Neural crest cell (in vitro differentiated cells): ENCODE data around the gene NPAS1. TPM values are rescaled to one million over a fixed set of nuclear protein-coding genes. Genes with fewer than 3 reads are reported as not detected.
"Not testable (repeated sequence)": the region's sequence is repeated elsewhere in the genome, so short reads cannot be mapped to it uniquely, and the experiment has no call there.

Source experiments
- DNase-seq: peaks from one replicate; pipeline ENCODE4 v3.0.0; 2021; ENCODE audit warnings: low read depth, mixed read lengths, low spot score
- H3K27ac Mint-ChIP-seq: one replicate; pipeline ENCODE4 v1.8.0; 2021; ENCODE audit warnings: mild to moderate bottlenecking, mixed read lengths; ENCODE audit not compliant: unreplicated experiment
- H3K27me3 Mint-ChIP-seq: 2 replicates; pipeline ENCODE4 v1.8.0; 2021; ENCODE audit warnings: low read depth, mild to moderate bottlenecking, mixed read lengths
- H3K36me3 Mint-ChIP-seq: 2 replicates; pipeline ENCODE4 v1.8.0; 2021; ENCODE audit warnings: low read depth, mild to moderate bottlenecking, mixed read lengths
- H3K4me1 Mint-ChIP-seq: 2 replicates; pipeline ENCODE4 v1.8.0; 2021; ENCODE audit warnings: mixed read lengths
- H3K4me3 Mint-ChIP-seq: one replicate; pipeline ENCODE4 v1.8.0; 2021; ENCODE audit warnings: mild to moderate bottlenecking, mixed read lengths
- H3K9me3 Mint-ChIP-seq: 2 replicates; pipeline ENCODE4 v1.8.0; 2021; ENCODE audit warnings: mixed read lengths
- total RNA-seq: library from RNA; stranded (reverse); gene quantifications from 2 replicates; pipeline ENCODE4 v1.2.1, GENCODE V29; 2021
- TF ChIP-seq, protein P1 (sequence below): fragments of 200-600 bp; sonication (generic); conservative IDR thresholded peaks from 2 replicates; pipeline ENCODE4 v1.5.0; 2021; ENCODE audit warnings: antibody characterized with exemption, mild to moderate bottlenecking

Gene NPAS1
- total RNA-seq, 1 donor from 2014 or later: 1.5 TPM

DNA sequence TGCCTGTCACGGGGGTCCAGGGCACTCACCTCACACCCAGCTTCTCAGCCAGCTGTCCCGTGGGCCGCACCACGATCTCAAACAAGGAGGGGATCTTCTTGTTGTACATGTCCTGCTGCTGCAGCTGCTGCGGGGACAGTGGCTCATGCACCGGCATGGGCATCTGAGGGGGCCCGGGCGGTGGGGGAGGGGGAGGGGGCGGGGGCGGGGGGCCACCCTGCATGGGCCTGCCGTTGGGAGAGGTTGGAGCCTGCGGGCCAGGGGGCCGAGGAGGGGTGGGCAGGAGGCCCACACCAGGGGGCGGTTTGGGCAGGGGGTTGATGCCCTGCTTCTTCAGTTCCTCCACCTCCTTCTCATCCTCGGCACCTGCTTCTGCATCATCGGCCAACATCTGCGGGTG is 52.7 kb downstream of the NPAS1 start:
- H3K27ac Mint-ChIP-seq: no peak overlapping the region
- H3K4me1 Mint-ChIP-seq: no peaks in the 10 kb centered on the region
- DNase-seq: no peak
- H3K27me3 Mint-ChIP-seq: no peaks in the 10 kb centered on the region
- no peak overlapping the region for H3K4me3 Mint-ChIP-seq
- no peaks in the 10 kb centered on the region for H3K9me3 Mint-ChIP-seq
- peaks cover 9% of the 10 kb centered on the region for H3K36me3 Mint-ChIP-seq
- TF ChIP-seq, protein P1, sequence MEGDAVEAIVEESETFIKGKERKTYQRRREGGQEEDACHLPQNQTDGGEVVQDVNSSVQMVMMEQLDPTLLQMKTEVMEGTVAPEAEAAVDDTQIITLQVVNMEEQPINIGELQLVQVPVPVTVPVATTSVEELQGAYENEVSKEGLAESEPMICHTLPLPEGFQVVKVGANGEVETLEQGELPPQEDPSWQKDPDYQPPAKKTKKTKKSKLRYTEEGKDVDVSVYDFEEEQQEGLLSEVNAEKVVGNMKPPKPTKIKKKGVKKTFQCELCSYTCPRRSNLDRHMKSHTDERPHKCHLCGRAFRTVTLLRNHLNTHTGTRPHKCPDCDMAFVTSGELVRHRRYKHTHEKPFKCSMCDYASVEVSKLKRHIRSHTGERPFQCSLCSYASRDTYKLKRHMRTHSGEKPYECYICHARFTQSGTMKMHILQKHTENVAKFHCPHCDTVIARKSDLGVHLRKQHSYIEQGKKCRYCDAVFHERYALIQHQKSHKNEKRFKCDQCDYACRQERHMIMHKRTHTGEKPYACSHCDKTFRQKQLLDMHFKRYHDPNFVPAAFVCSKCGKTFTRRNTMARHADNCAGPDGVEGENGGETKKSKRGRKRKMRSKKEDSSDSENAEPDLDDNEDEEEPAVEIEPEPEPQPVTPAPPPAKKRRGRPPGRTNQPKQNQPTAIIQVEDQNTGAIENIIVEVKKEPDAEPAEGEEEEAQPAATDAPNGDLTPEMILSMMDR: no peak

GRCh38 chr19:47073574-47073973 is 53.9 kb downstream of the NPAS1 start:
- H3K36me3 Mint-ChIP-seq: peaks cover 9% of the 10 kb centered on the region
- no peaks in the 10 kb centered on the region for H3K4me1 Mint-ChIP-seq
- no peak overlapping the region for H3K27ac Mint-ChIP-seq
- no peaks in the 10 kb centered on the region for H3K27me3 Mint-ChIP-seq
- TF ChIP-seq, protein P1: no peak
- H3K4me3 Mint-ChIP-seq: no peak overlapping the region
- H3K9me3 Mint-ChIP-seq: no peaks in the 10 kb centered on the region
- no peak for DNase-seq

- no peaks in the 10 kb centered on the region for H3K4me1 Mint-ChIP-seq
- DNase-seq: no peak
- no peak overlapping the region for H3K27ac Mint-ChIP-seq
- H3K9me3 Mint-ChIP-seq: no peaks in the 10 kb centered on the region
- no peak overlapping the region for H3K4me3 Mint-ChIP-seq
- no peaks in the 10 kb centered on the region for H3K27me3 Mint-ChIP-seq
- TF ChIP-seq, protein P1: no peak
- H3K36me3 Mint-ChIP-seq: peaks cover 9% of the 10 kb centered on the region
These were observed 55.0 kb downstream of the NPAS1 start for GRCh38 chr19:47074621-47075020.

DNA sequence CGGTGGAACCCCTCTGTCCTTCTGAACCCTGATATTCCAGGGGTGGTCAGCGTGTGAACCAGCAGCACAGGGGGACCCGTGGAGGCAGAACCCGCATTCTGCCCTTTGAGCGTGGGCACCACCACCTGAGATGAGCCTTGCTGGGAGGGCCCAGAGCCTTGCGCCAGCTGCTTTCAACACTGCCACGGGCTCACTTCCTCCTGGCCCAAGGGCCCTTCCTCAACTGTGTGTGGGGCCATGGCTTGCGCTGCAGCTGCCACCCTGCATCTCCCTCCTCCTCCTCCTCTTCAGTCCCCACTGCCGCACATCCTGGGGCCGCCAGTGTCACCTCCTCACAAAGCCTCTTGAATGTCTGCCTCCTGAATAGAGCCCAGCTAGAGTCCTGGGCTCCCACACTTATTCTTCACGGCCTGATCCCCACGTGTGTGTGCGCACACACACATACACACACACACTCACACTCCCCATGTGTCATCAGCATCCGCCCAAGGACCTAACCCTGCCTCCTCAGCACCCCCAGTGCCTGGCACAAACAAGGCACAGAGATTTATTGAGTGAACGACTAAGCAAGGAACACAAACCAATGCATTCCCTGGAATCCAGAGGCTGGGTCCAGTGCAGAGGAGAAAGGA is 55.7 kb downstream of the NPAS1 start:
- no peak for DNase-seq
- H3K36me3 Mint-ChIP-seq: peaks cover 6% of the 10 kb centered on the region
- H3K9me3 Mint-ChIP-seq: no peaks in the 10 kb centered on the region
- no peak overlapping the region for H3K4me3 Mint-ChIP-seq
- no peaks in the 10 kb centered on the region for H3K4me1 Mint-ChIP-seq
- no peaks in the 10 kb centered on the region for H3K27me3 Mint-ChIP-seq
- H3K27ac Mint-ChIP-seq: peak overlapping the region; percentile 2
- TF ChIP-seq, protein P1: no peak

DNA sequence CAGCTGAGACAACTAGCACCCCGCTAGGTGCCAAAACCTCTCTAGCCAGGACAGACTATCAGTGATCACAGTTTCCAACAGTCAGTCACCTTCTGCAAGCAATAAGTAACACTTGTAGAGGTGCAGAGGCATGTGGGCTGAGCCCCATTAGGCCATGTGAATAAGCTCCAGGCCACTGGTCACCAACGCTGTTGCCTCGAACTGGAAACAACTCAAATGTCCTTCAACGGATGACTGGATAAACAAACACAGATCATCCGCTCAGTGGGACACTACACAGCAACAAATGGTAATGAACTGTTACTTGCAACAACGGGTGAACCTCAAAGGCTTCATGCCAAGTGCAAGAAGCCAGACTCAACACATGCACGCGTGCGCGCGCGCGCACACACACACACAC is 56.3 kb downstream of the NPAS1 start:
- TF ChIP-seq, protein P1: no peak
- Mint-ChIP-seq H3K4me1 (no peaks in the 10 kb centered on the region), H3K36me3 (peaks cover 6% of the 10 kb centered on the region), H3K27me3 (no peaks in the 10 kb centered on the region), H3K4me3 (no peak overlapping the region), H3K27ac (peak overlapping the region; percentile 43), H3K9me3 (no peaks in the 10 kb centered on the region)
- no peak for DNase-seq

DNA sequence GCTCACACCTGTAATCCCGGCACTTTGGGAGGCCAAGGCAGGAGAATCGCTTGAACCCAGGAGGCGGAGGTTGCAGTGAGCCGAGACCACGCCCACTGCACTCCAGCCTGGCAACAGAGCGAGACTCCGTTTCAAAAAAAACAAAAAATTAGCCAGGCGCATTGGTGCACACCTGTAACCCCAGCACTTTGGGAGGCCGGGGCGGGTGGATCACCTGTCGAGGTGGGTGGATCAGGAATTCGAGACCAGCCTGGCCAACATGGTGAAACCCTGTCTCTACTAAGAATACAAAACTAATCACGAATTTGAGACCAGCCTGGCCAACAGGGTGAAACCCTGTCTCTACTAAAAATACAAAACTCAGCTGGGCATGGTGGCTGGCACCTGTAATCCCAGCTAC is 58.7 kb downstream of the NPAS1 start:
- not testable (repeated sequence) for H3K27me3 Mint-ChIP-seq, H3K4me3 Mint-ChIP-seq

More for the DNA sequence above, 58.7 kb downstream of the NPAS1 start:
- H3K36me3 Mint-ChIP-seq, H3K27ac Mint-ChIP-seq, H3K4me1 Mint-ChIP-seq, DNase-seq, H3K9me3 Mint-ChIP-seq: not testable (repeated sequence)
